ENCODE measurements around the gene IGFBP5.

IGFBP5 gene

DNA sequence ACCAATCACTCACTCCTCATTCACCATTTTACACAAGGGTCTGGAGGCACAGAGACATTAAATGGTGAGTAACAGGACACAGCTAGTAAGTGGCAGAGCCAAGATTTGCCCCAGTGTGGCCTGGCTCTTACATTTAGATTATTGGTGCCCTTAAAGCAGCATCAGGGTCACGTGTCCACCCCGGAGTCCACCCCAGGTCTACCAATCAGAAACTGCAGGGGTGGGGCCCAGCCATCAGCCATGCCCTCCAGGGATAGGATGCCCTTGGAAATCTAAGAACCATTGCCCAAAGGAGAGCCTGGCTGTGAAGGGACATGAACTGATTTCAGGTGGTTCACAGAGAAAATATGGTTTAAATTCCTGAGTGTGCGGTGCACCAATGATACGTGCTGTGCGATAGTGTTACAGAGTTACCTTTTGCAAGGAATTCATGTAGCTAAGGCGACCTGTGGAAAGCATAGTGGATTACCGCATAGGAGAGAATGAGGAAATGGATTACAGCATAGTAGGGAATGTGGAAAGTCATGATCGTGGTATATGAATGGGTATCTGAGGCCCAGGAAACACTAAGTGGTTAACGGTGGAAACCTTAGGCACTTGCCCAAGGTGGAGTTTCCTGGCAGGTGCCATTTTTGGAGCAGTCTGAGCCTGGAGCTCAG lies 17.8 kb downstream of the IGFBP5 start:
- no peaks in the 10 kb centered on the region for H3K36me3 ChIP-seq (ENCODE audit: control insufficient read depth, insufficient read depth, low read length)
- H3K4me3 ChIP-seq (ENCODE audit: low read depth, low read length) = no peak overlapping the region
- H3K27me3 ChIP-seq (ENCODE audit: control insufficient read depth, insufficient read depth, low read length) = no peaks in the 10 kb centered on the region
- H3K4me1 ChIP-seq (ENCODE audit: control insufficient read depth, insufficient read depth, low read length) = no peaks in the 10 kb centered on the region
- H3K9me3 ChIP-seq (ENCODE audit: control insufficient read depth, insufficient read depth, low read length) = no peaks in the 10 kb centered on the region
- H3K9ac ChIP-seq (ENCODE audit: low read depth, low read length) = no peak overlapping the region
- no peak overlapping the region for H3K27ac ChIP-seq (ENCODE audit: low read depth, low read length)

GRCh38 chr2:216676630-216677029 lies 18.7 kb downstream of the IGFBP5 start:
- H3K27me3 ChIP-seq (ENCODE audit: control insufficient read depth, insufficient read depth, low read length) = no peaks in the 10 kb centered on the region
- no peaks in the 10 kb centered on the region for H3K9me3 ChIP-seq (ENCODE audit: control insufficient read depth, insufficient read depth, low read length)
- no peak overlapping the region for H3K9ac ChIP-seq (ENCODE audit: low read depth, low read length)
- H3K36me3 ChIP-seq (ENCODE audit: control insufficient read depth, insufficient read depth, low read length) = no peaks in the 10 kb centered on the region
- H3K4me1 ChIP-seq (ENCODE audit: control insufficient read depth, insufficient read depth, low read length) = no peaks in the 10 kb centered on the region
- no peak overlapping the region for H3K27ac ChIP-seq (ENCODE audit: low read depth, low read length)
- no peak overlapping the region for H3K4me3 ChIP-seq (ENCODE audit: low read depth, low read length)

DNA sequence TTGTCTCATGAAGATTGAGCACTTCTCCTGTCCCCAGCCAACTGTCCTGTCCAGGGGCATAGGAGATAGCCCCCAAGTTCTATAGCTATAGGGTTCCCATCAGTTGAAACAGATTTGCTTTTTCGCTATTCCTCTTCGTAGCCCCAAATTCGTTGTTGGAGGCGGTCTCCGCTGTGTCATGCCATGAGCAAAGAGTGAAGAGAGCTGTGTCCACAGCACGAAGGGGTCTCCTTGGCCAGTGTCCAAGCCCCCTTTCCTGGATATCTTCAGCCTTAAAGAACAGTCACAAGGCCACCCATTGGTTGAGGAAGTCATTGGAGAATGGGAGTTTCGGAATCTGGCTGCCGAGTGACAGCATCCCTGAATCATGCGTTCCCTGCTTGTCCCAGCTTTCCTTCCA lies 21.0 kb downstream of the IGFBP5 start:
- H3K9ac ChIP-seq (ENCODE audit: low read depth, low read length) = no peak overlapping the region
- no peaks in the 10 kb centered on the region for H3K9me3 ChIP-seq (ENCODE audit: control insufficient read depth, insufficient read depth, low read length)
- no peaks in the 10 kb centered on the region for H3K4me1 ChIP-seq (ENCODE audit: control insufficient read depth, insufficient read depth, low read length)
- no peaks in the 10 kb centered on the region for H3K27me3 ChIP-seq (ENCODE audit: control insufficient read depth, insufficient read depth, low read length)
- no peaks in the 10 kb centered on the region for H3K36me3 ChIP-seq (ENCODE audit: control insufficient read depth, insufficient read depth, low read length)
- H3K27ac ChIP-seq (ENCODE audit: low read depth, low read length) = no peak overlapping the region
- H3K4me3 ChIP-seq (ENCODE audit: low read depth, low read length) = no peak overlapping the region

DNA sequence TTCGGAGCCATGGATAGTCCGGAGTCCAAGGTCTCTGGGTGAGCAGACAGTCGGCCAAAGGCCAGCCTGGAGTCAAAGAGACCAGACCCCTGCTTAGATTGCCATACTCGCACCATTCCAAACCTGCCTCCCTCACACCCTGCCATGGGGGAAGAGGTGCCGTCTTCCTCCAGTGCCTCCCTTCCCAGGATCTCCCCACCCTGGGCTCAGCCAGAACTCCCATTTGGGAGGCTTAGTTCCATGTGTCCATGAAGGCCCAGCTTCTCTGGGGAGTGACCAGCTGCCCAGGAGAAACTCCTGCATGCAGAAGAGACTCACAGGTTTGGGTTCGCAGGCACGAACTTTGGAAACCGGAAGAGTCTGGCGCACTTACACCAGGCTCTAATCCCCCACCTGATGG lies 21.7 kb downstream of the IGFBP5 start:
- Histone ChIP-seq H3K36me3 (ENCODE audit: control insufficient read depth, insufficient read depth, low read length) (no peaks in the 10 kb centered on the region), H3K27ac (ENCODE audit: low read depth, low read length) (no peak overlapping the region), H3K9ac (ENCODE audit: low read depth, low read length) (no peak overlapping the region), H3K4me3 (ENCODE audit: low read depth, low read length) (no peak overlapping the region), H3K4me1 (ENCODE audit: control insufficient read depth, insufficient read depth, low read length) (no peaks in the 10 kb centered on the region), H3K27me3 (ENCODE audit: control insufficient read depth, insufficient read depth, low read length) (no peaks in the 10 kb centered on the region), H3K9me3 (ENCODE audit: control insufficient read depth, insufficient read depth, low read length) (no peaks in the 10 kb centered on the region)

DNA sequence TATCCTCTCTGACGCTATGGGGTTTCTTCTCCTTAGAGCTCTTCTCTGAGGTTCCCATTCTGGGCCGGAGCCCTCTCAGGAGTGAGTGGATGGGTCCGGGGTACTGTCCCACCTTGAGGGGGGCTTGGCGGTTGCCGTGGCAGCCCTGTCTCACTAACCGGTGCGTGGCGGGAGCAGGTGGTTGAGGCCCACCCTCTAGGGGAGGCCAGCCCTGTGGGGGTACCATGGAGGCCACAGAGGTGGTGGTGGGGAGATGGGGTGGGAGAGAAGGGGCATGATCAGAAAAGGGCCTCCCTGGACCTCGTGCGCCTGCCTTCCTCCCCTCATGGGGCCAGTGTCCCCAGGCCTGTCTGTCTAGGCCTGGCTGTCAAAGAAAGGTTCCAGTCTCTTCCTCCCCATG lies 22.3 kb downstream of the IGFBP5 start:
- H3K27me3 ChIP-seq (ENCODE audit: control insufficient read depth, insufficient read depth, low read length) = no peaks in the 10 kb centered on the region
- no peaks in the 10 kb centered on the region for H3K36me3 ChIP-seq (ENCODE audit: control insufficient read depth, insufficient read depth, low read length)
- H3K27ac ChIP-seq (ENCODE audit: low read depth, low read length) = no peak overlapping the region
- H3K9ac ChIP-seq (ENCODE audit: low read depth, low read length) = no peak overlapping the region
- H3K9me3 ChIP-seq (ENCODE audit: control insufficient read depth, insufficient read depth, low read length) = no peaks in the 10 kb centered on the region
- H3K4me1 ChIP-seq (ENCODE audit: control insufficient read depth, insufficient read depth, low read length) = no peaks in the 10 kb centered on the region
- no peak overlapping the region for H3K4me3 ChIP-seq (ENCODE audit: low read depth, low read length)

DNA sequence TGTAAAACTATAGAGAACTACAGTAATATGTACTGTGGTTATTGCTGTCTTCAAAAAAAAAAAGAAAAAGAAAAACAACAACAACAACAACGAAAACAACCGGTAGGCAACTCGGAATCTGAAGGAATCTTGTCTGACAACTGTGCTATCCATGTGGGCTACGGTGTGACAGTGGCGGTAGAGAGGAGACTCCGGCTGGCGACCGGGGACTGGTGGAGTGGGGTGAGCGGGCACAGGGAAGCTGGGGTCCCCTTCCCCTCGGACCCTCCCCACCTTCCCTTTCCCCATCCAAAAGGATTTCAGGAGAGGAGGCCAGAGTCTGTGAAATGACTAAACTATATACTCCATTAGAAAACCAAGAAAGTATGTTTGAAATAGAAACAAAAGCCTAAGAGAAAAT lies 22.9 kb downstream of the IGFBP5 start:
- no peak overlapping the region for H3K4me3 ChIP-seq (ENCODE audit: low read depth, low read length)
- no peaks in the 10 kb centered on the region for H3K4me1 ChIP-seq (ENCODE audit: control insufficient read depth, insufficient read depth, low read length)
- no peak overlapping the region for H3K9ac ChIP-seq (ENCODE audit: low read depth, low read length)
- no peak overlapping the region for H3K27ac ChIP-seq (ENCODE audit: low read depth, low read length)
- no peaks in the 10 kb centered on the region for H3K9me3 ChIP-seq (ENCODE audit: control insufficient read depth, insufficient read depth, low read length)
- H3K36me3 ChIP-seq (ENCODE audit: control insufficient read depth, insufficient read depth, low read length) = no peaks in the 10 kb centered on the region
- H3K27me3 ChIP-seq (ENCODE audit: control insufficient read depth, insufficient read depth, low read length) = no peaks in the 10 kb centered on the region

- Histone ChIP-seq H3K4me1 (ENCODE audit: control insufficient read depth, insufficient read depth, low read length) (no peaks in the 10 kb centered on the region), H3K27ac (ENCODE audit: low read depth, low read length) (no peak overlapping the region), H3K36me3 (ENCODE audit: control insufficient read depth, insufficient read depth, low read length) (no peaks in the 10 kb centered on the region), H3K9me3 (ENCODE audit: control insufficient read depth, insufficient read depth, low read length) (no peaks in the 10 kb centered on the region), H3K4me3 (ENCODE audit: low read depth, low read length) (no peak overlapping the region), H3K9ac (ENCODE audit: low read depth, low read length) (no peak overlapping the region), H3K27me3 (ENCODE audit: control insufficient read depth, insufficient read depth, low read length) (no peaks in the 10 kb centered on the region)
Observed at GRCh38 chr2:216671791-216672343, 23.5 kb downstream of the IGFBP5 start.

GRCh38 chr2:216671081-216671411 lies 24.3 kb downstream of the IGFBP5 start:
- Histone ChIP-seq H3K27ac (ENCODE audit: low read depth, low read length) (no peak overlapping the region), H3K36me3 (ENCODE audit: control insufficient read depth, insufficient read depth, low read length) (no peaks in the 10 kb centered on the region), H3K4me3 (ENCODE audit: low read depth, low read length) (no peak overlapping the region), H3K4me1 (ENCODE audit: control insufficient read depth, insufficient read depth, low read length) (peaks cover 5% of the 10 kb centered on the region), H3K27me3 (ENCODE audit: control insufficient read depth, insufficient read depth, low read length) (no peaks in the 10 kb centered on the region), H3K9ac (ENCODE audit: low read depth, low read length) (no peak overlapping the region), H3K9me3 (ENCODE audit: control insufficient read depth, insufficient read depth, low read length) (no peaks in the 10 kb centered on the region)

GRCh38 chr2:216670266-216671080 lies 24.9 kb downstream of the IGFBP5 start:
- Histone ChIP-seq H3K27me3 (ENCODE audit: control insufficient read depth, insufficient read depth, low read length) (no peaks in the 10 kb centered on the region), H3K4me1 (ENCODE audit: control insufficient read depth, insufficient read depth, low read length) (peaks cover 10% of the 10 kb centered on the region), H3K27ac (ENCODE audit: low read depth, low read length) (no peak overlapping the region), H3K4me3 (ENCODE audit: low read depth, low read length) (no peak overlapping the region), H3K9ac (ENCODE audit: low read depth, low read length) (no peak overlapping the region), H3K9me3 (ENCODE audit: control insufficient read depth, insufficient read depth, low read length) (no peaks in the 10 kb centered on the region), H3K36me3 (ENCODE audit: control insufficient read depth, insufficient read depth, low read length) (no peaks in the 10 kb centered on the region)

GRCh38 chr2:216666461-216667233 lies 28.7 kb downstream of the IGFBP5 start:
- no peak overlapping the region for H3K9ac ChIP-seq (ENCODE audit: low read depth, low read length)
- no peaks in the 10 kb centered on the region for H3K9me3 ChIP-seq (ENCODE audit: control insufficient read depth, insufficient read depth, low read length)
- peaks cover 17% of the 10 kb centered on the region for H3K36me3 ChIP-seq (ENCODE audit: control insufficient read depth, insufficient read depth, low read length)
- no peak overlapping the region for H3K27ac ChIP-seq (ENCODE audit: low read depth, low read length)
- no peak overlapping the region for H3K4me3 ChIP-seq (ENCODE audit: low read depth, low read length)
- H3K27me3 ChIP-seq (ENCODE audit: control insufficient read depth, insufficient read depth, low read length) = no peaks in the 10 kb centered on the region
- peaks cover 17% of the 10 kb centered on the region for H3K4me1 ChIP-seq (ENCODE audit: control insufficient read depth, insufficient read depth, low read length)

GRCh38 chr2:216665717-216666116 lies 29.6 kb downstream of the IGFBP5 start:
- no peaks in the 10 kb centered on the region for H3K27me3 ChIP-seq (ENCODE audit: control insufficient read depth, insufficient read depth, low read length)
- H3K36me3 ChIP-seq (ENCODE audit: control insufficient read depth, insufficient read depth, low read length) = peaks cover 25% of the 10 kb centered on the region
- H3K4me1 ChIP-seq (ENCODE audit: control insufficient read depth, insufficient read depth, low read length) = peaks cover 17% of the 10 kb centered on the region

More at GRCh38 chr2:216665717-216666116, 29.6 kb downstream of the IGFBP5 start:
- no peak overlapping the region for H3K9ac ChIP-seq (ENCODE audit: low read depth, low read length)
- no peak overlapping the region for H3K4me3 ChIP-seq (ENCODE audit: low read depth, low read length)
- no peaks in the 10 kb centered on the region for H3K9me3 ChIP-seq (ENCODE audit: control insufficient read depth, insufficient read depth, low read length)
- H3K27ac ChIP-seq (ENCODE audit: low read depth, low read length) = peak overlapping the region; percentile 24
